RPMI7951 (cell line): Measurements from ENCODE around the gene IGLL5. TPM values are rescaled to one million over a fixed set of nuclear protein-coding genes. Genes with fewer than 3 reads are reported as not detected.

Source experiments
- DNase-seq: peaks from one replicate; pipeline ENCODE4 v3.0.0-alpha.2; 2012; ENCODE audit warnings: low read depth
- total RNA-seq: library from RNA; depleted of rRNA; stranded (reverse); fragments of >200 nt; shearing (Covaris generic); gene quantifications from 2 replicates; pipeline ENCODE4 v1.2.3, GENCODE V29; 2014

IGLL5 gene
- total RNA-seq, 1 experiment from 2014 or later = not detected

DNA sequence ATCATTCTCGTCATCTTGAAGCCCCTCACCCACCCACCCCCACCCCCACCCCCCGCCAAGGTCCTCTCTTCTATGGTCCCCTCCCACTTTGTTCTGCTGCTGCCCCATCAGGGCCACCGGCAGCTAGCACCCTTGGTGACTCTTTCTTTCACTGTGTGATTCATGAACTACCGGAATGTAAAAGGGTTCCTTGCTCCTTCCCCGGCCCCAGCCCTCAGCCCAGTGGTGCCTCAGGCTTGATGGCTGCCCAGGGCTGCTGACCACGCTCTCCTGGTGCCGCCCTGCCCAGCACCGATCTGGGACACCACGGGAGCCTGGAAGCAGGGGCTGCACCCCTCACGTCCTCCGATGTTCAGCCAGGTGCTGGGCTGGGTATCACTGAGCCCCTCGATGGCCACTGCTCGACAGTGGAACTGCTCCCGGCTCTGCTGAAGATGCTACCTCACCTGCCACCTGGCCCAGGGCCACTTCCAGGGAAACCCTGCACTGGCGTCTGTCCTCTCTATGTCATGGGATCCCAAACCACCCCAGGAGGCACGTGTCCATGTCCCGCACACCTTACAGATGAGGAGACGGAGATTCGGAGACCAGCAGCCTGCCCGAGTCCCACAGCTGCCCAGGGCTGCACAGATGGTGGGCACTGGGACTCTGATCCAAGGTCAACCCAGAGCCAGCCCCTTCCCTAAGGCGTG is 39.7 kb downstream of the IGLL5 start:
- DNase-seq = no peak

GRCh38 chr22:22927888-22928665 is 40.5 kb downstream of the IGLL5 start:
- DNase-seq = no peak

GRCh38 chr22:22928666-22929380 is 41.2 kb downstream of the IGLL5 start:
- DNase-seq = peak; percentile 44

GRCh38 chr22:22929381-22930221 is 42.0 kb downstream of the IGLL5 start:
- no peak for DNase-seq

DNA sequence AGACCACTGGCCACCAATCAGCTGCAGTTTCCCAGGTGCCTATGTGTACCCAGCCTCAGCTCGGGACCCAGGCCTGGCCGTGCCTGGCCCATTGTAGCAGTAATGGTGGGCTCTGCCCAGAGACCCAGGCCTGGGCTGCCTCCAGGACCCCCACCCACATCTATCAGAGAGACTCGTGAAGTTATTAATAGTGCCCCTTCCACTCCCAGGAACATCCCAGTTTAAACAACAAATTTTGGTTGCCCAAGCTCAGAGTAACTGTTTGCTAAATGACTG is 42.5 kb downstream of the IGLL5 start:
- no peak for DNase-seq

DNA sequence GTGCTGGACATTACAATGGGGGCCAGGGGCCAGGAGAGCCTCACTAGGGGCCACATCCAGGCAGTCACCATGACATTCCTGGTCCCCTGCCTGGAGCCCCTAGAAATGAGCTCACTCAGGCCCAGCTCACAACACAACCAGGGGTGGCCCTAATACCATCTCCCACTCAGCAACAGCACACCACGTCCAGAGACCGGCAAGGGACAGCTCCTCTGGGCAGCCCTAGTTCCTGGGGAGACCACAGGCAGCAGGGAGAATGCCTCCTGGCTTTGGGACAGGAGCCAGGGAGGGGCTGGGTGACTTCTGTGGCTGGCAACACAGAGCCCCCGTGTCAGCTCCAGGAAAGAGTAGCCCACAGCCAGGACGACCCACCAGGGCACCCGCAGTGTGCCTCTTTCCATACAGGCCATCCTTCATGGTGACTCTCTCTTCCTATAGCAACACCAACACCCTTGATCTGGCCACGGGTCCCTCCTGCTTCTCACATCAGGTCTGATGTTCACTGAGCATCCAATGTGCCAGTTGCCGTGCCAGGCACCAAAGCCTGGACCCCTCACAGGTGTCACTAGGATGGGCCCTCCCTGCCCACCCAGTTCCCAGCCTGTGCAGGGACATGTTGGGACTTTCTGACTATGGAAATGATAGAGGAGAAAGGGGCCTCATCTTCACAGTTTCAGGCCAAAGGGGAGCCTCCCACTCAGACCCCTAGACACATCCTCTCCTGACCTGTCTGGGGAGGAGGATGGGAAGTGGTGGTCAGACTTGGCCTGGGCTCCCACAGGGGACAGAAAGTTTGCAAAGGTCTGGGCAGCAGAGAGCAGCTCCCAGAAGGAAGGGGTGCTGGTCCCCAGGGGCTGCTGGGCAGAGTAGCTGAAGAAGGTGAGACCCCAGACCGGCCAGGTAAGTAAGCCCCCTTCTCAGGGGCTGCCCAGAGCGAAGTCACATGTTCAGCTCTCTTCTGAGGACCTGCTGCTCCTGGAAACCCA is 43.2 kb downstream of the IGLL5 start:
- no peak for DNase-seq

DNA sequence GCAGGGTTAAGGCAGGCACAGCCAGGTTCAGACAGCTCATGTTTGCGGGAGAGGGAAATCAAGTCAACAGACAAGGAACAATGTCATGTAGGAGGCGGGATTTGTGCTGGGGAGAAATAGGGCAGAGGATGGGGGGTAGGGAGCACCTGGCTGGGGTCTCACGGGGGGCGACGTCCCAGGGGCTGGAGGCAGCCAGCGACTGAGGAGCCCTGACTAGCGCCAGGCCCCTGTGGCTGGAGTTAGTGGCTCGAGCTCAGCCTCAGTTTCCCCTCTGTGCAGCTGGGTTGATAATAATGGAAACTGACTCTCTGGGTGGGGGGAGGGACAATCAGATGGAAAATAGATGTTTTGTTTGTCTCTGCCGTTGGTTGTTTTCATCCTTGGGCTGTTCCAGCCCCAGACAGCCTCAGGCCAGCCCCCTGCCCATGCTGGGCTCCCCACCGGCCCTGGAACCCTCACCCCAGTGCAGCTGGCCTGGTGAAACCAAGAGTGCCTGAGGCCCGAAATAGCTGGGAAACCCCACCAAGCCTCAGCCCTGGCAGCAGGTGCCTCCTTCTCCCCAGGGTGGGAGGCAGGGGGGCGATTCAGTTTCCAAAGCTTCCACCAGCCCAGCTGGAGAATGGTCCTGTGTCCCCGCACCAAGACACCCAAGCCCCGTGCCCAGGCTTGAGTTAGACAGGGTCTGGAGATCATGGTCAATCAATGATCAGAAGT is 44.1 kb downstream of the IGLL5 start:
- DNase-seq = no peak

- no peak for DNase-seq
Measured at GRCh38 chr22:22932512-22932941, 44.9 kb downstream of the IGLL5 start.

GRCh38 chr22:22933100-22933806 is 45.6 kb downstream of the IGLL5 start:
- DNase-seq = no peak

GRCh38 chr22:22933807-22934542 is 46.4 kb downstream of the IGLL5 start:
- no peak for DNase-seq

DNA sequence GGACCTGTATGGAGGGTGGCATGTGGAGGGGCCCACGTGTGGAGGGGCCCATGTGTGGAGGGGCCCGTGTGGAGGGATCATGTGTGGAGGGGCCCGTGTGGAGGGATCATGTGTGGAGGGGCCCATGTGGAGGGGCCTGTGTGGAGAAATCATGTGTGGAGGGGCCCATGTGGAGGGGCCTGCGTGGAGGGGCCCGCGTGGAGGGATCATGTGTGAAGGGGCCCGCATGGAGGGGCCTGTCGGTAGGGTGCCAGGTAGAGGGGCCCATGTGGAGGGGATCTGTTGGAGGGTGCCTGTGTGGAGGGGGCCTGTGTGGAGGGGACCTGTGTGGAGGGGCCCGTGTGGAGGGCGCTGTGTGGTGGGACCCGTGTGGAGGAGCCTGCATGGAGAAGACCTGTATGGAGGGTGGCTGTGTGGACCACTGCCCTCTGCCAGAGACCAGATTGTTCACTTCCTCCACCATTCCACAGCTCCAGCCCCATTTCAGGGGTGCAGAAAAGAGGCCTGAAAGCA is 47.0 kb downstream of the IGLL5 start:
- no peak for DNase-seq

DNA sequence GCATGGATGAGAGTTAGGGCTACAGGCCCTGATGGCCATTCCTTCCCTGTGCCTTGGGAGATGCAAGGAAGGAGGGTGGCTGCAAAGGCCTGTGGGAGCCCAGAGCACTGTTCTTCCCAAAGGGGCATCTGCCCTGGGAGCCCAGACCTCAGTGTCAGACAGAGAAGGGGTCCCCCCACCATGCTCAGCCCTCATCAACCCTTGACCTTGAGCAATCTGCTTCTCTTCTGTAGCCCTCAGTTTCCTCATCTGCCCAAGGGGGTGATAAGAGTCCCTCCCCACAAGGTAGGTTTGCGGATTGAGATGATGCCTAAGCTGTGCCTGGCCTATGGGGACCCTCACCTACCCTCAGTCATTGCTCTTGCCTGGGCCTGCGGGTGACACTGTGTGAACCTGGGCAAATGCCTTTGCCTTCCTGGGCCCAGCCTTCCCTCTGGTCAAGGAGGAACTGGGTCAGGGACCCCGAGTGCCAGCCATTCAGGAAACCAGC is 47.5 kb downstream of the IGLL5 start:
- no peak for DNase-seq

DNA sequence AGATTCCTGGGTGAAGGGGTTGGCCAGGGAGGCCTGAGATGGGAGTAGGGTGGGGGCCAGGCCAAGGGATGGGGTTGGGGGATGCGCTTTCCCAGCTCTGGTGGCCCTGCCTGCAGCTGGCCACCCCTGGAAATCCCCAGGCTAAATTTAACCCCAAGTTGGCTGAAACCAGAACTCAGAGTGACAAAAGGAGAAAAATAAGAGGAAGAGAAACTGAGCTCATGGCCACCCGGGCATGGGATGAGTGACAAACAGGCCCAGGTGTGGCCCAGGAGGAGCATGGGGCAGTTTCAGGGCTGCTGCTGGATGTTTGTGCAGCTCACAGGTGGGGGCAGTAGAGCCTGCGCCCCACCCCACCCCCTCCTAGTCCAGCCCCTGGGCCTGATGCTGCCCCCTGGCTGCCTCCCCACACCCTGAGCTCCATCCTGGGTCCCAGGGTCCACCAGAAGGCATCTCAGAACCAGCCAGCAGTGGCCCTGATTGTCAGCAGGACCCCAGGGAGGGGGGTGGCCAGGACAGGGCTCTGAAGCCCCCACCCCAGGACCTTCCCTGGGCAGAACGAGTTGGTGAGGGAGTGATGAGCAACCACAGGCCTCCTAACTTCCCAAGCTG is 48.0 kb downstream of the IGLL5 start:
- DNase-seq = no peak

GRCh38 chr22:22936180-22936914 is 48.7 kb downstream of the IGLL5 start:
- no peak for DNase-seq

- DNase-seq = no peak
Measured at GRCh38 chr22:22936915-22937656, 49.5 kb downstream of the IGLL5 start.

DNA sequence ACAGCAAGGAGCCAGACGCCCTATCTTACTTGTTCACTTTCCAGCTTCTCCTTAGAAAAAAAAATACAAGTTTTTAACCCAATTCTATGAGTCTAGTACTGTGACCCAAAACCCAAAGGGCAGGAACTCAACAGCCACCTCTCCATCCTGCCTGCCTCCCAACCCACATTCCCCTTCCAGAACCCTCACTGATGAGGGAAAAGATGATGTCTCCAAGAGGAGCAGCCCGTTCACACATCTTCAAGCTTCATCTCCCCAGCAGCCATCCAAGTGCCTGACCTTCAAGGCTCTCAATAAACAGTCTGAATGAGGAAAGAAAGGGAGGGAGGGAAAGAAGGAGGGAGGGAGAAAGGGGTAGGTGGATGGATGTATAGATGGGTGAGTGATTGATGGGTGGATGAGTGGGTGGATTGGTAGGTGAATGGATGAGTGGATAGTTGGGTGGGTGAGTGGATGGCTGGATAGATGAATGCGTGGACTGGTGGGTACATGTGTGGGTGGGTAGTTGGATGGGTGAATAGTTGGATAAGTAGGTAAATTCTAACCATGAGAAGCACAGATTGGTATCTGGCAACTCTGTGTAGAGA is 50.4 kb downstream of the IGLL5 start:
- no peak for DNase-seq
